Cardiac fibroblast (primary cell): ENCODE measurements around the gene ARID1B.

Experiments
- DNase-seq, 2 donors: peaks; one replicate each; pipeline versions ENCODE4 v3.0.0 to v3.0.0-alpha.2; 2010; ENCODE audit warnings: low read depth in 2 of 2
- H3K4me3 ChIP-seq, 2 donors: replicated peaks in 1 of 2; 1 replicate in 1 of 2; 2 replicates in 1 of 2; pipeline ENCODE4 v1.5.1; 2011; ENCODE audit warnings: low read depth in 2 of 2, low read length in 2 of 2, mild to moderate bottlenecking in 2 of 2, moderate library complexity in 1 of 2
- CTCF ChIP-seq: IDR thresholded peaks from one replicate; pipeline ENCODE4 v1.5.1; 2011; ENCODE audit warnings: low read depth, mild to moderate bottlenecking, low read length, inconsistent platforms

The ARID1B gene

GRCh38 chr6:156773935-156774852 is 3.0 kb upstream of the ARID1B start:
- peak; percentile 41 to 49 for DNase-seq
- H3K4me3 ChIP-seq, result no peak overlapping the region
- TF ChIP-seq CTCF, result no peak

GRCh38 chr6:156774863-156775405 is 2.2 kb upstream of the ARID1B start:
- no peak overlapping the region for H3K4me3 ChIP-seq
- TF ChIP-seq CTCF, result no peak
- peak; percentile 21 to 37 for DNase-seq

GRCh38 chr6:156775717-156776116 is 1.5 kb upstream of the ARID1B start:
- H3K4me3 ChIP-seq, result no peak overlapping the region
- DNase-seq, result peak; percentile 21 to 27
- TF ChIP-seq CTCF, result no peak

GRCh38 chr6:156776470-156776839 is 723 bp upstream of the ARID1B start:
- peak overlapping the region; percentile 53 to 61 for H3K4me3 ChIP-seq
- DNase-seq, result peak; percentile 56 to 57
- peak; percentile 3 for TF ChIP-seq CTCF

- H3K4me3 ChIP-seq, result peak overlapping the region; percentile 61 to 72
- peak; percentile 51 to 58 for DNase-seq
- TF ChIP-seq CTCF, result no peak
These were observed 637 bp downstream of the ARID1B start for GRCh38 chr6:156777577-156778453.

- TF ChIP-seq CTCF, result no peak
- peak overlapping the region; percentile 61 to 77 for H3K4me3 ChIP-seq
- DNase-seq, result peak; percentile 47 to 64
These were observed 1.5 kb downstream of the ARID1B start for GRCh38 chr6:156778454-156779205.
